GM18870 (cell line): ENCODE results near the gene LAMA5.
A peak's percentile ranks its signal among the peaks of the same experiment; 100 is the strongest.

Experiments used
- ATAC-seq: cut with Tn5 transposase; IDR thresholded peaks from one replicate; pipeline ENCODE4 v1.9.1; 2021; ENCODE audit warnings: moderate library complexity; ENCODE audit not compliant: unreplicated experiment

The LAMA5 gene

GRCh38 chr20:62367136-62367632 is at the start of gene LAMA5:
Gene LAMA5, minus strand, starts transcription at chr20:62367312. Its CDS starts 67 bp downstream, at chr20:62367245.
- no peak for ATAC-seq

GRCh38 chr20:62415354-62416111 is 48.4 kb upstream of the LAMA5 start:
- ATAC-seq: no peak

- no peak for ATAC-seq
These were observed 46.9 kb upstream of the LAMA5 start for GRCh38 chr20:62413896-62414481.

GRCh38 chr20:62413025-62413570 is 46.0 kb upstream of the LAMA5 start:
- no peak for ATAC-seq

- no peak for ATAC-seq
These were observed 45.3 kb upstream of the LAMA5 start for GRCh38 chr20:62412194-62413024.

GRCh38 chr20:62411479-62412193 is 44.5 kb upstream of the LAMA5 start:
- no peak for ATAC-seq

GRCh38 chr20:62410746-62411478 is 43.8 kb upstream of the LAMA5 start:
- ATAC-seq: no peak

- ATAC-seq: no peak
These were observed 43.0 kb upstream of the LAMA5 start for GRCh38 chr20:62409931-62410745.

GRCh38 chr20:62409086-62409853 is 42.2 kb upstream of the LAMA5 start:
- no peak for ATAC-seq

- ATAC-seq: no peak
These were observed 41.5 kb upstream of the LAMA5 start for GRCh38 chr20:62408640-62409039.

GRCh38 chr20:62408055-62408454 is 40.9 kb upstream of the LAMA5 start:
- ATAC-seq: no peak

- peak; percentile 63 for ATAC-seq
These were observed 40.3 kb upstream of the LAMA5 start, which contains the start of gene CABLES2 for GRCh38 chr20:62407221-62407992. Gene CABLES2, minus strand, starts transcription at chr20:62407285. Its CDS starts 9 bp downstream, at chr20:62407276.

- ATAC-seq: no peak
These were observed 39.6 kb upstream of the LAMA5 start for GRCh38 chr20:62406635-62407176.

- ATAC-seq: no peak
These were observed 38.9 kb upstream of the LAMA5 start for GRCh38 chr20:62405981-62406513.

GRCh38 chr20:62405108-62405980 is 38.2 kb upstream of the LAMA5 start:
- no peak for ATAC-seq

GRCh38 chr20:62404761-62405107 is 37.6 kb upstream of the LAMA5 start:
- ATAC-seq: no peak
